Measurements from ENCODE around the gene H1-8.

GRCh38 chr3:129535075-129535474, 7.9 kb upstream of the H1-8 start:
- TF ChIP-seq POLR2A (IDR thresholded peaks at IDR 0.05; ENCODE audit: low read depth) (no peak), CTCF (IDR thresholded peaks at IDR 0.05) (no peak)
